WI38 (cell line): ENCODE results near the gene ALK.

ENCODE experiments used
- H3K4me3 ChIP-seq: 2 replicates; pipeline ENCODE4 v1.5.1; 2011; ENCODE audit warnings: low read depth, mild to moderate bottlenecking, control low read depth, low read length
- CTCF ChIP-seq: IDR thresholded peaks from 2 replicates; pipeline ENCODE4 v1.5.1; 2012; ENCODE audit warnings: low read depth, mild to moderate bottlenecking, control low read depth, low read length

Gene ALK

GRCh38 chr2:29950481-29950880 is 29.1 kb upstream of the ALK start:
- TF ChIP-seq CTCF: no peak
- H3K4me3 ChIP-seq: no peak overlapping the region

GRCh38 chr2:29949042-29949441 is 27.7 kb upstream of the ALK start:
- TF ChIP-seq CTCF: no peak
- no peak overlapping the region for H3K4me3 ChIP-seq

- TF ChIP-seq CTCF: no peak
- H3K4me3 ChIP-seq: no peak overlapping the region
Measured at GRCh38 chr2:29946505-29946904, 25.1 kb upstream of the ALK start.

GRCh38 chr2:29942711-29943110 is 21.3 kb upstream of the ALK start:
- H3K4me3 ChIP-seq: no peak overlapping the region
- TF ChIP-seq CTCF: no peak

GRCh38 chr2:29940706-29941105 is 19.3 kb upstream of the ALK start:
- no peak for TF ChIP-seq CTCF
- no peak overlapping the region for H3K4me3 ChIP-seq

GRCh38 chr2:29936020-29936419 is 14.6 kb upstream of the ALK start:
- TF ChIP-seq CTCF: no peak
- H3K4me3 ChIP-seq: no peak overlapping the region

- TF ChIP-seq CTCF: no peak
Measured at GRCh38 chr2:29931818-29932217, 10.4 kb upstream of the ALK start.

More at GRCh38 chr2:29931818-29932217, 10.4 kb upstream of the ALK start:
- no peak overlapping the region for H3K4me3 ChIP-seq
